ENCODE measurements around the gene JAZF1. TPM values are rescaled to one million over a fixed set of nuclear protein-coding genes. Genes with fewer than 3 reads are reported as not detected.

JAZF1 gene
- polyA plus RNA-seq, 1 experiment: 18.0 TPM

GRCh38 chr7:28157076-28157745 is 23.4 kb downstream of the JAZF1 start:
- H3K27me3 ChIP-seq (ENCODE audit: control insufficient read depth, insufficient read depth, low read length): no peaks in the 10 kb centered on the region
- ChIA-PET POLR2A (no interaction called here), CTCF (no interaction called here)
- H3K27ac ChIP-seq (ENCODE audit: low read depth, low read length): no peak overlapping the region
- TF ChIP-seq CTCF (IDR thresholded peaks at IDR 0.05; ENCODE audit: low read depth, low read length): no peak
- 0 out of 2 replicates have a peak, but pooled peaks cover 2% of the 10 kb centered on the region for H3K9me3 ChIP-seq (ENCODE audit: control insufficient read depth, insufficient read depth, low read length)
- DNase-seq (ENCODE audit: low read depth, low spot score): no peak
- no peak overlapping the region for H3K4me3 ChIP-seq (ENCODE audit: low read depth, low read length)

- TF ChIP-seq CTCF (IDR thresholded peaks at IDR 0.05; ENCODE audit: low read depth, low read length): no peak
- CTCF ChIA-PET: no interaction called here
- H3K9me3 ChIP-seq (ENCODE audit: control insufficient read depth, insufficient read depth, low read length): 0 out of 2 replicates have a peak, but pooled peaks cover 2% of the 10 kb centered on the region
- POLR2A ChIA-PET: no interaction called here
- no peak for DNase-seq (ENCODE audit: low read depth, low spot score)
- H3K27ac ChIP-seq (ENCODE audit: low read depth, low read length): no peak overlapping the region
- no peaks in the 10 kb centered on the region for H3K27me3 ChIP-seq (ENCODE audit: control insufficient read depth, insufficient read depth, low read length)
- no peak overlapping the region for H3K4me3 ChIP-seq (ENCODE audit: low read depth, low read length)
These were observed 24.2 kb downstream of the JAZF1 start for GRCh38 chr7:28156401-28156800.

GRCh38 chr7:28155964-28156363 is 24.6 kb downstream of the JAZF1 start:
- H3K27ac ChIP-seq (ENCODE audit: low read depth, low read length): no peak overlapping the region
- H3K9me3 ChIP-seq (ENCODE audit: control insufficient read depth, insufficient read depth, low read length): 0 out of 2 replicates have a peak, but pooled peaks cover 2% of the 10 kb centered on the region
- CTCF ChIA-PET: no interaction called here
- TF ChIP-seq CTCF (IDR thresholded peaks at IDR 0.05; ENCODE audit: low read depth, low read length): no peak
- DNase-seq (ENCODE audit: low read depth, low spot score): no peak
- POLR2A ChIA-PET: no interaction called here
- H3K4me3 ChIP-seq (ENCODE audit: low read depth, low read length): no peak overlapping the region
- no peaks in the 10 kb centered on the region for H3K27me3 ChIP-seq (ENCODE audit: control insufficient read depth, insufficient read depth, low read length)

GRCh38 chr7:28155019-28155660 is 25.5 kb downstream of the JAZF1 start:
- Histone ChIP-seq H3K4me3 (ENCODE audit: low read depth, low read length) (no peak overlapping the region), H3K27me3 (ENCODE audit: control insufficient read depth, insufficient read depth, low read length) (no peaks in the 10 kb centered on the region), H3K9me3 (ENCODE audit: control insufficient read depth, insufficient read depth, low read length) (0 out of 2 replicates have a peak, but pooled peaks cover 2% of the 10 kb centered on the region), H3K27ac (ENCODE audit: low read depth, low read length) (no peak overlapping the region)
- POLR2A ChIA-PET: interaction anchor here (1.0 kb wide), 1 partner anchor 49 kb away, joined by 3 read pairs; no protein-coding TSS in a partner anchor
- TF ChIP-seq CTCF (IDR thresholded peaks at IDR 0.05; ENCODE audit: low read depth, low read length): no peak
- no peak for DNase-seq (ENCODE audit: low read depth, low spot score)
- CTCF ChIA-PET: interaction anchor here (1.0 kb wide), 1 partner anchor 20 kb away, joined by 3 read pairs; no protein-coding TSS in a partner anchor

- POLR2A ChIA-PET: no interaction called here
- no peaks in the 10 kb centered on the region for H3K9me3 ChIP-seq (ENCODE audit: control insufficient read depth, insufficient read depth, low read length)
- no peak overlapping the region for H3K4me3 ChIP-seq (ENCODE audit: low read depth, low read length)
- no peak for TF ChIP-seq CTCF (IDR thresholded peaks at IDR 0.05; ENCODE audit: low read depth, low read length)
- H3K27ac ChIP-seq (ENCODE audit: low read depth, low read length): no peak overlapping the region
- CTCF ChIA-PET: interaction anchor here (1.3 kb wide), 2 partner anchors 12 to 59 kb away, joined by 3 read pairs; no protein-coding TSS in a partner anchor
- DNase-seq (ENCODE audit: low read depth, low spot score): no peak
- no peaks in the 10 kb centered on the region for H3K27me3 ChIP-seq (ENCODE audit: control insufficient read depth, insufficient read depth, low read length)
These were observed 28.0 kb downstream of the JAZF1 start for GRCh38 chr7:28152594-28152993.

All from AG04450 (cell line).